A673 (cell line): ENCODE results near the gene ZNF827. TPM values are rescaled to one million over a fixed set of nuclear protein-coding genes. Genes with fewer than 3 reads are reported as not detected.

Experiments
- BruUV-seq: library from RNA; stranded (reverse); fragments of 400-500 nt; replicated peaks from 2 replicates; lab custom pipeline; 2021; lab: Mats Ljungman, UMichigan
- CTCF ChIA-PET: fragments of 300-600 bp; sonication (Branson Sonifier 250); formaldehyde crosslinking; loops from one replicate; lab custom pipeline; 2022; ENCODE audit warnings: antibody characterized with exemption; lab: Charles Lee
- POLR2A ChIA-PET: fragments of 300-600 bp; sonication (Branson Sonifier 250); formaldehyde crosslinking; loops from one replicate; lab custom pipeline; 2022; ENCODE audit warnings: antibody characterized with exemption; ENCODE audit not compliant: low non-redundant PET; lab: Charles Lee
- DNase-seq: peaks from one replicate; pipeline ENCODE4 v3.0.0-alpha.2; 2015; ENCODE audit warnings: low spot score
- H3K27ac ChIP-seq: fragments of 200-600 bp; sonication (generic); 2 replicates; pipeline ENCODE4 v1.5.1; 2016; ENCODE audit warnings: mixed run types, low read depth, mild to moderate bottlenecking, mixed read lengths, antibody characterized with exemption, low read length; ENCODE audit not compliant: poor library complexity, severe bottlenecking
- H3K27me3 ChIP-seq: fragments of 200-600 bp; sonication (generic); replicated peaks from 2 replicates; pipeline ENCODE4 v1.6.1; 2017; ENCODE audit warnings: mixed run types, low read depth, mild to moderate bottlenecking, mixed read lengths, antibody characterized with exemption, low read length; ENCODE audit not compliant: insufficient read depth, poor library complexity
- H3K36me3 ChIP-seq: fragments of 200-600 bp; sonication (generic); 2 replicates; pipeline ENCODE4 v1.6.1; 2016; ENCODE audit warnings: mixed run types, mild to moderate bottlenecking, mixed read lengths, antibody characterized with exemption, low read length; ENCODE audit not compliant: insufficient read depth, poor library complexity, severe bottlenecking
- H3K4me1 ChIP-seq: fragments of 200-600 bp; sonication (generic); 2 replicates; pipeline ENCODE4 v1.6.1; 2017; ENCODE audit warnings: mixed run types, mild to moderate bottlenecking, mixed read lengths, antibody characterized with exemption, low read length; ENCODE audit not compliant: insufficient read depth, poor library complexity, severe bottlenecking
- H3K4me3 ChIP-seq: fragments of 200-600 bp; sonication (generic); 2 replicates; pipeline ENCODE4 v1.5.1; 2016; ENCODE audit warnings: low read depth, mixed run types, mild to moderate bottlenecking, mixed read lengths, low read length; ENCODE audit not compliant: poor library complexity, severe bottlenecking
- H3K9me3 ChIP-seq: fragments of 200-600 bp; sonication (generic); 2 replicates; pipeline ENCODE4 v1.6.1; 2016; ENCODE audit warnings: mixed run types, low read depth, mild to moderate bottlenecking, mixed read lengths, antibody characterized with exemption, low read length; ENCODE audit not compliant: poor library complexity, severe bottlenecking
- EZH2 ChIP-seq: fragments of 200-600 bp; sonication (generic); IDR thresholded peaks from 2 replicates; pipeline ENCODE4 v1.6.1; 2017; ENCODE audit warnings: borderline replicate concordance, low read depth, mild to moderate bottlenecking, mixed read lengths, antibody characterized with exemption, low read length; ENCODE audit not compliant: poor library complexity, severe bottlenecking
- intact Hi-C: fragments of 100-400 bp; cut with micrococcal nuclease; formaldehyde crosslinking; loops from one replicate; pipeline ENCODE4 v1.10.0; 2022; ENCODE audit not compliant: unreplicated experiment
- total RNA-seq: library from RNA; stranded (reverse); gene quantifications from 2 replicates; pipeline ENCODE4 v1.2.3, GENCODE V29; 2021
- TF ChIP-seq, protein P1 (sequence below): fragments of 300-800, 200-600 bp; sonication (generic); conservative IDR thresholded peaks from 2 replicates; pipeline ENCODE4 v1.5.1; 2017; ENCODE audit warnings: low read depth, mild to moderate bottlenecking, antibody characterized with exemption, low read length, moderate library complexity, mixed read lengths

Gene ZNF827
- total RNA-seq, 1 experiment from 2014 or later, result 20.0 TPM

DNA sequence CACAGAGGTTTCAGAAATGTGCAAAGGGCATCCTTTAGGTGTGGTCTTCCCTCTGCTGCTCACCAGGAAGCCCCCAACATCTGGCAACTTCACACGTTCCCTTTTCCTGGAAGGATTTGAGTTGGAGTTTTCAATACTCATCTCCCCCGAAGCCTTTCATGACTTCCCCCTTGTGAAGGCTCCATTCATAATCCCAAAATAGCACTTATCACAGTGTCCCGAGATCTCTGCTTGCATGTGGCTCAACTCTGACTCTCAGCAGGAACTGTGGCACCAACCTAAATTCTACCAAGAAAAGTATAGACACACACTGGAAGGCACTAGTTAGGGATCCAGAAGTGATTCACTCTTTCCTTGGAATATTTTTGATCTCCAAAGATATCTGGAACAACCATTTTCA lies 40.5 kb upstream of the ZNF827 start:
- Histone ChIP-seq H3K27ac (no peak overlapping the region), H3K36me3 (no peaks in the 10 kb centered on the region), H3K4me3 (no peak overlapping the region), H3K27me3 (no peaks in the 10 kb centered on the region), H3K9me3 (no peaks in the 10 kb centered on the region), H3K4me1 (no peaks in the 10 kb centered on the region)
- TF ChIP-seq EZH2, result no peak
- TF ChIP-seq, protein P1, sequence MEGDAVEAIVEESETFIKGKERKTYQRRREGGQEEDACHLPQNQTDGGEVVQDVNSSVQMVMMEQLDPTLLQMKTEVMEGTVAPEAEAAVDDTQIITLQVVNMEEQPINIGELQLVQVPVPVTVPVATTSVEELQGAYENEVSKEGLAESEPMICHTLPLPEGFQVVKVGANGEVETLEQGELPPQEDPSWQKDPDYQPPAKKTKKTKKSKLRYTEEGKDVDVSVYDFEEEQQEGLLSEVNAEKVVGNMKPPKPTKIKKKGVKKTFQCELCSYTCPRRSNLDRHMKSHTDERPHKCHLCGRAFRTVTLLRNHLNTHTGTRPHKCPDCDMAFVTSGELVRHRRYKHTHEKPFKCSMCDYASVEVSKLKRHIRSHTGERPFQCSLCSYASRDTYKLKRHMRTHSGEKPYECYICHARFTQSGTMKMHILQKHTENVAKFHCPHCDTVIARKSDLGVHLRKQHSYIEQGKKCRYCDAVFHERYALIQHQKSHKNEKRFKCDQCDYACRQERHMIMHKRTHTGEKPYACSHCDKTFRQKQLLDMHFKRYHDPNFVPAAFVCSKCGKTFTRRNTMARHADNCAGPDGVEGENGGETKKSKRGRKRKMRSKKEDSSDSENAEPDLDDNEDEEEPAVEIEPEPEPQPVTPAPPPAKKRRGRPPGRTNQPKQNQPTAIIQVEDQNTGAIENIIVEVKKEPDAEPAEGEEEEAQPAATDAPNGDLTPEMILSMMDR, result no peak
- intact Hi-C loops, result no loop called here
- POLR2A ChIA-PET, result no interaction called here
- no TSS peak for BruUV-seq
- no peak for DNase-seq
- CTCF ChIA-PET, result no interaction called here

DNA sequence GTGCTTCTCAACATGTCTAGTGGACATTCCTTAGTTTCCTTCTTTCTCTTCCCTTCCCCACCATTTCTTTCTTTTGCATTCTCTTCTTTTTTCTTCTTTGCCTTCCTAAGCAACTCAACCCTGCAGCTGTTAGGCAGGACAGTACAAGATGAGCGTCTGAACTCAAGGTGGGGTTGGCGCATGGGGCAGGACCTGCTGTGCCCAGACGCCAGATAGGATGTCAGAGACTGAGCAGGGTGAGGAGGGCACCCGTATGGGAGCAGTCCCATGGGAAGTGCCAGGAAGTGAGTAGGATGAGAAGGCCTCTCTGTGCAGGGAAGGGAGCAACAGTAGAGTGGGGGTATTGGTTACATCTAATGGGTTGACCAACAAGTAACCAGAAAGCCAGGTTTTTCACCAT lies 38.1 kb upstream of the ZNF827 start:
- CTCF ChIA-PET, result interaction anchor here (0.6 kb wide), 1 partner anchor 822 kb away, joined by 8 read pairs; no protein-coding TSS in a partner anchor
- BruUV-seq, result no TSS peak

DNA sequence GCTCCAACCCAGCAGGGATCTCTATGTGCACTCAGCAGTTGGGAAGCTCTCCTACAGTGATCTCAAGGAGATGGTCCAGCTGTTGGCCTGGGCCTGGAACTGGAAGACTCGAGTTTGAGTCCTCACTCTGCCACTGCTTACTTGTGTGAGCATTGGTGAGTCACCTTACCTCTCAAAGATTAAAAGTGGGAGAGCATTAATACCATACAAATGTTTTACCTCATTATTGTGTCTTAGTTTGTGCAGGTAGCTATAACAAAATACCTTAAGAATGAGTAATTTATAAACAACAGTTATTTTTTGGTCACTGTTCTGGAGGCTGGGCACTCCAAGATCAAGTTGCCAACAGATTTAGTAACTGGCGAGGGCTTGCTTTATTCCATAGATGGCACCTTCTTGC lies 21.4 kb upstream of the ZNF827 start:
- BruUV-seq, result no TSS peak
- CTCF ChIA-PET, result no interaction called here
- H3K27ac ChIP-seq, result no peak overlapping the region

More for the DNA sequence above, 38.1 kb upstream of the ZNF827 start:
- H3K4me1 ChIP-seq, result no peaks in the 10 kb centered on the region
- intact Hi-C loops, result no loop called here
- H3K9me3 ChIP-seq, result no peaks in the 10 kb centered on the region
- H3K36me3 ChIP-seq, result no peaks in the 10 kb centered on the region
- DNase-seq, result no peak
- no peaks in the 10 kb centered on the region for H3K27me3 ChIP-seq
- POLR2A ChIA-PET, result no interaction called here
- no peak overlapping the region for H3K27ac ChIP-seq
- TF ChIP-seq, protein P1, result no peak
- no peak for TF ChIP-seq EZH2
- H3K4me3 ChIP-seq, result no peak overlapping the region

More for the DNA sequence above, 21.4 kb upstream of the ZNF827 start:
- intact Hi-C loops, result no loop called here
- Histone ChIP-seq H3K4me1 (no peaks in the 10 kb centered on the region), H3K4me3 (no peak overlapping the region), H3K27me3 (no peaks in the 10 kb centered on the region), H3K36me3 (no peaks in the 10 kb centered on the region), H3K9me3 (no peaks in the 10 kb centered on the region)
- no peak for DNase-seq
- POLR2A ChIA-PET, result no interaction called here
- TF ChIP-seq, protein P1, result no peak
- no peak for TF ChIP-seq EZH2
